B cell (primary cell): ENCODE measurements around the gene TEC.

Experiments
- EZH2 ChIP-seq: IDR thresholded peaks from 2 replicates; pipeline ENCODE4 v1.6.1; 2012; ENCODE audit warnings: borderline replicate concordance, low read depth, mild to moderate bottlenecking, moderate library complexity, low read length; ENCODE audit not compliant: insufficient read depth, poor library complexity, severe bottlenecking
- TF ChIP-seq, protein P1 (sequence below): fragments of 200-600 bp; IDR thresholded peaks from one replicate; pipeline ENCODE4 v1.8.0; 2022; ENCODE audit warnings: antibody characterized with exemption, mild to moderate bottlenecking

DNA sequence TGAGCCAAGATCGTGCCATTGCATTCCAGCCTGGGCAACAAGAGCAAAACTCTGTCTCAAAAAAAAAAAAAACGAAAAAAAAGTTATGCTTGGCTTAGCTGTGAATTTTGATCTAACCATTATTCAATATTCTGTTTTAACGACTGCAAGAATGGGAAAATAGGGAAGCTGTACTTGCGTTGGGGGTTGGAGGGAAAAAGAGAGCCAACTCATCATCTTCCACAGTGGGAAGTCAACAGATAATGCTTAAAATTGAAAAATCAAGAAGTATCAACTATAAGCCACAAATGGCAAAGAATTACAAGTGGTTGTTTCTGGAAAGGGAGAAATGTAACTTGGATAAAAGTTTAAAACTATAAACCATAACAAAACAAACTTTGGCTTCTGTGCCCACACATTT is 2.9 kb downstream of the TEC start:
- TF ChIP-seq, protein P1, sequence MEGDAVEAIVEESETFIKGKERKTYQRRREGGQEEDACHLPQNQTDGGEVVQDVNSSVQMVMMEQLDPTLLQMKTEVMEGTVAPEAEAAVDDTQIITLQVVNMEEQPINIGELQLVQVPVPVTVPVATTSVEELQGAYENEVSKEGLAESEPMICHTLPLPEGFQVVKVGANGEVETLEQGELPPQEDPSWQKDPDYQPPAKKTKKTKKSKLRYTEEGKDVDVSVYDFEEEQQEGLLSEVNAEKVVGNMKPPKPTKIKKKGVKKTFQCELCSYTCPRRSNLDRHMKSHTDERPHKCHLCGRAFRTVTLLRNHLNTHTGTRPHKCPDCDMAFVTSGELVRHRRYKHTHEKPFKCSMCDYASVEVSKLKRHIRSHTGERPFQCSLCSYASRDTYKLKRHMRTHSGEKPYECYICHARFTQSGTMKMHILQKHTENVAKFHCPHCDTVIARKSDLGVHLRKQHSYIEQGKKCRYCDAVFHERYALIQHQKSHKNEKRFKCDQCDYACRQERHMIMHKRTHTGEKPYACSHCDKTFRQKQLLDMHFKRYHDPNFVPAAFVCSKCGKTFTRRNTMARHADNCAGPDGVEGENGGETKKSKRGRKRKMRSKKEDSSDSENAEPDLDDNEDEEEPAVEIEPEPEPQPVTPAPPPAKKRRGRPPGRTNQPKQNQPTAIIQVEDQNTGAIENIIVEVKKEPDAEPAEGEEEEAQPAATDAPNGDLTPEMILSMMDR, result no peak
- no peak for TF ChIP-seq EZH2
